ENCODE measurements around the gene ANKRD44.
A peak's percentile ranks its signal among the peaks of the same experiment; 100 is the strongest.

The ANKRD44 gene

GRCh38 chr2:197107291-197108269 is 203.0 kb downstream of the ANKRD44 start:
- no peaks in the 10 kb centered on the region for H3K79me2 ChIP-seq (ENCODE audit: control insufficient read depth, insufficient read depth, low read length, poor library complexity)
- peak overlapping the region; percentile 92 for H4K91ac ChIP-seq (ENCODE audit: low read depth, low read length)
- H3K27ac ChIP-seq (ENCODE audit: low read depth, low read length), result peak overlapping the region; percentile 93
- no peaks in the 10 kb centered on the region for H3K36me3 ChIP-seq (ENCODE audit: control insufficient read depth in 1 of 2, insufficient read depth in 2 of 2, low read length in 2 of 2)
- H2AFZ ChIP-seq (ENCODE audit: insufficient read depth, low read length, poor library complexity), result no peak overlapping the region
- H3K4ac ChIP-seq (ENCODE audit: low read depth, low read length), result no peak overlapping the region
- no peaks in the 10 kb centered on the region for H3K27me3 ChIP-seq (ENCODE audit: insufficient read depth, low read length)
- peak; percentile 99 for DNase-seq
- H3K9ac ChIP-seq (ENCODE audit: low read length), result no peak overlapping the region
- WGBS (ENCODE audit: extremely low coverage, insufficient coverage, insufficient read length), result no CpG with 5 or more reads among the region's 2 CpGs
- H3K4me3 ChIP-seq (ENCODE audit: low read depth, low read length), result no peak overlapping the region
- H2BK12ac ChIP-seq (ENCODE audit: low read length), result peak overlapping the region; percentile 95
- H3K23ac ChIP-seq (ENCODE audit: low read length), result no peak overlapping the region
- no peaks in the 10 kb centered on the region for H3K9me3 ChIP-seq (ENCODE audit: insufficient read depth, low read depth, low read length)
- H2BK120ac ChIP-seq (ENCODE audit: insufficient read depth, low read length, poor library complexity), result peak overlapping the region; percentile 88
- no peak overlapping the region for H2AK5ac ChIP-seq (ENCODE audit: low read length)
- H3K4me2 ChIP-seq (ENCODE audit: low read length), result peak overlapping the region; percentile 22
- H4K8ac ChIP-seq (ENCODE audit: low read depth, low read length), result peak overlapping the region; percentile 82
- H3K4me1 ChIP-seq (ENCODE audit: control insufficient read depth in 1 of 2, insufficient read depth in 2 of 2, low read length in 2 of 2), result peaks cover 8 to 9% of the 10 kb centered on the region in 2 experiments
- peak overlapping the region; percentile 95 for H2BK5ac ChIP-seq (ENCODE audit: low read depth, low read length, poor library complexity)
- H3K14ac ChIP-seq (ENCODE audit: low read length), result peak overlapping the region; percentile 81
- peak overlapping the region; percentile 74 for H4K12ac ChIP-seq (ENCODE audit: low read depth, low read length)
- no peak overlapping the region for H3K18ac ChIP-seq (ENCODE audit: low read length)
- H3K79me1 ChIP-seq (ENCODE audit: low read length), result peaks cover 6% of the 10 kb centered on the region

GRCh38 chr2:197103363-197103762 is 207.2 kb downstream of the ANKRD44 start:
- Histone ChIP-seq H3K79me1 (ENCODE audit: low read length) (peaks cover 8% of the 10 kb centered on the region), H3K18ac (ENCODE audit: low read length) (no peak overlapping the region), H3K27ac (ENCODE audit: low read depth, low read length) (no peak overlapping the region), H2AFZ (ENCODE audit: insufficient read depth, low read length, poor library complexity) (no peak overlapping the region), H3K9ac (ENCODE audit: low read length) (no peak overlapping the region), H3K23ac (ENCODE audit: low read length) (no peak overlapping the region), H2BK12ac (ENCODE audit: low read length) (no peak overlapping the region), H3K4me2 (ENCODE audit: low read length) (no peak overlapping the region), H4K8ac (ENCODE audit: low read depth, low read length) (no peak overlapping the region), H3K9me3 (ENCODE audit: insufficient read depth, low read depth, low read length) (no peaks in the 10 kb centered on the region), H4K12ac (ENCODE audit: low read depth, low read length) (no peak overlapping the region), H3K79me2 (ENCODE audit: control insufficient read depth, insufficient read depth, low read length, poor library complexity) (no peaks in the 10 kb centered on the region), H3K4ac (ENCODE audit: low read depth, low read length) (no peak overlapping the region), H3K36me3 (ENCODE audit: control insufficient read depth in 1 of 2, insufficient read depth in 2 of 2, low read length in 2 of 2) (no peaks in the 10 kb centered on the region), H3K4me3 (ENCODE audit: low read depth, low read length) (no peak overlapping the region), H4K91ac (ENCODE audit: low read depth, low read length) (no peak overlapping the region), H2BK5ac (ENCODE audit: low read depth, low read length, poor library complexity) (no peak overlapping the region), H3K27me3 (ENCODE audit: insufficient read depth, low read length) (no peaks in the 10 kb centered on the region), H3K14ac (ENCODE audit: low read length) (no peak overlapping the region), H2AK5ac (ENCODE audit: low read length) (no peak overlapping the region), H2BK120ac (ENCODE audit: insufficient read depth, low read length, poor library complexity) (no peak overlapping the region), H3K4me1 (ENCODE audit: control insufficient read depth in 1 of 2, insufficient read depth in 2 of 2, low read length in 2 of 2) (peaks cover 5 to 7% of the 10 kb centered on the region in 2 experiments)
- WGBS (ENCODE audit: extremely low coverage, insufficient coverage, insufficient read length), result no CpG with 5 or more reads among the region's 1 CpG
- no peak for DNase-seq

GRCh38 chr2:197102231-197102630 is 208.3 kb downstream of the ANKRD44 start:
- H3K4me2 ChIP-seq (ENCODE audit: low read length), result no peak overlapping the region
- no peaks in the 10 kb centered on the region for H3K9me3 ChIP-seq (ENCODE audit: insufficient read depth, low read depth, low read length)
- no peak overlapping the region for H2BK12ac ChIP-seq (ENCODE audit: low read length)
- peak; percentile 30 to 83 for DNase-seq
- H2AFZ ChIP-seq (ENCODE audit: insufficient read depth, low read length, poor library complexity), result no peak overlapping the region
- no peaks in the 10 kb centered on the region for H3K79me2 ChIP-seq (ENCODE audit: control insufficient read depth, insufficient read depth, low read length, poor library complexity)
- H3K23ac ChIP-seq (ENCODE audit: low read length), result no peak overlapping the region
- no CpG with 5 or more reads among the region's 1 CpG for WGBS (ENCODE audit: extremely low coverage, insufficient coverage, insufficient read length)
- no peak overlapping the region for H4K8ac ChIP-seq (ENCODE audit: low read depth, low read length)
- no peak overlapping the region for H3K4ac ChIP-seq (ENCODE audit: low read depth, low read length)
- H3K36me3 ChIP-seq (ENCODE audit: control insufficient read depth in 1 of 2, insufficient read depth in 2 of 2, low read length in 2 of 2), result no peaks in the 10 kb centered on the region
- no peak overlapping the region for H3K27ac ChIP-seq (ENCODE audit: low read depth, low read length)
- H3K27me3 ChIP-seq (ENCODE audit: insufficient read depth, low read length), result no peaks in the 10 kb centered on the region
- H3K79me1 ChIP-seq (ENCODE audit: low read length), result peaks cover 4% of the 10 kb centered on the region
- H3K4me1 ChIP-seq (ENCODE audit: control insufficient read depth in 1 of 2, insufficient read depth in 2 of 2, low read length in 2 of 2), result peaks cover 3 to 5% of the 10 kb centered on the region in 2 experiments
- no peak overlapping the region for H3K4me3 ChIP-seq (ENCODE audit: low read depth, low read length)
- no peak overlapping the region for H2AK5ac ChIP-seq (ENCODE audit: low read length)
- H2BK5ac ChIP-seq (ENCODE audit: low read depth, low read length, poor library complexity), result no peak overlapping the region
- no peak overlapping the region for H3K9ac ChIP-seq (ENCODE audit: low read length)
- H3K14ac ChIP-seq (ENCODE audit: low read length), result no peak overlapping the region
- H3K18ac ChIP-seq (ENCODE audit: low read length), result no peak overlapping the region
- no peak overlapping the region for H4K12ac ChIP-seq (ENCODE audit: low read depth, low read length)
- H4K91ac ChIP-seq (ENCODE audit: low read depth, low read length), result no peak overlapping the region
- H2BK120ac ChIP-seq (ENCODE audit: insufficient read depth, low read length, poor library complexity), result no peak overlapping the region

GRCh38 chr2:197101519-197101918 is 209.1 kb downstream of the ANKRD44 start:
- Histone ChIP-seq H2AFZ (ENCODE audit: insufficient read depth, low read length, poor library complexity) (no peak overlapping the region), H4K91ac (ENCODE audit: low read depth, low read length) (no peak overlapping the region), H2BK5ac (ENCODE audit: low read depth, low read length, poor library complexity) (no peak overlapping the region), H2AK5ac (ENCODE audit: low read length) (no peak overlapping the region), H3K9ac (ENCODE audit: low read length) (no peak overlapping the region), H3K9me3 (ENCODE audit: insufficient read depth, low read depth, low read length) (no peaks in the 10 kb centered on the region), H3K79me2 (ENCODE audit: control insufficient read depth, insufficient read depth, low read length, poor library complexity) (no peaks in the 10 kb centered on the region), H3K27me3 (ENCODE audit: insufficient read depth, low read length) (no peaks in the 10 kb centered on the region), H3K27ac (ENCODE audit: low read depth, low read length) (no peak overlapping the region), H3K23ac (ENCODE audit: low read length) (no peak overlapping the region), H4K12ac (ENCODE audit: low read depth, low read length) (no peak overlapping the region), H3K4me3 (ENCODE audit: low read depth, low read length) (no peak overlapping the region), H3K18ac (ENCODE audit: low read length) (no peak overlapping the region), H3K4ac (ENCODE audit: low read depth, low read length) (no peak overlapping the region), H3K4me2 (ENCODE audit: low read length) (no peak overlapping the region), H3K4me1 (ENCODE audit: control insufficient read depth in 1 of 2, insufficient read depth in 2 of 2, low read length in 2 of 2) (peaks cover 5 to 8% of the 10 kb centered on the region in 2 experiments), H2BK120ac (ENCODE audit: insufficient read depth, low read length, poor library complexity) (no peak overlapping the region), H3K14ac (ENCODE audit: low read length) (no peak overlapping the region), H2BK12ac (ENCODE audit: low read length) (no peak overlapping the region), H3K79me1 (ENCODE audit: low read length) (peaks cover 6% of the 10 kb centered on the region), H4K8ac (ENCODE audit: low read depth, low read length) (no peak overlapping the region), H3K36me3 (ENCODE audit: control insufficient read depth in 1 of 2, insufficient read depth in 2 of 2, low read length in 2 of 2) (no peaks in the 10 kb centered on the region)
- no peak for DNase-seq
- no CpG with 5 or more reads among the region's 2 CpGs for WGBS (ENCODE audit: extremely low coverage, insufficient coverage, insufficient read length)

Measured in trophoblast cell (in vitro differentiated cells and primary cell).